ENCODE measurements around the gene CCNT1. TPM values are rescaled to one million over a fixed set of nuclear protein-coding genes. Genes with fewer than 3 reads are reported as not detected.
"Not testable (repeated sequence)": the region's sequence is repeated elsewhere in the genome, so short reads cannot be mapped to it uniquely, and the experiment has no call there.

The CCNT1 gene
- 10 to 100 TPM; 33.7 to 37.7 (median 35.9) TPM for total RNA-seq

DNA sequence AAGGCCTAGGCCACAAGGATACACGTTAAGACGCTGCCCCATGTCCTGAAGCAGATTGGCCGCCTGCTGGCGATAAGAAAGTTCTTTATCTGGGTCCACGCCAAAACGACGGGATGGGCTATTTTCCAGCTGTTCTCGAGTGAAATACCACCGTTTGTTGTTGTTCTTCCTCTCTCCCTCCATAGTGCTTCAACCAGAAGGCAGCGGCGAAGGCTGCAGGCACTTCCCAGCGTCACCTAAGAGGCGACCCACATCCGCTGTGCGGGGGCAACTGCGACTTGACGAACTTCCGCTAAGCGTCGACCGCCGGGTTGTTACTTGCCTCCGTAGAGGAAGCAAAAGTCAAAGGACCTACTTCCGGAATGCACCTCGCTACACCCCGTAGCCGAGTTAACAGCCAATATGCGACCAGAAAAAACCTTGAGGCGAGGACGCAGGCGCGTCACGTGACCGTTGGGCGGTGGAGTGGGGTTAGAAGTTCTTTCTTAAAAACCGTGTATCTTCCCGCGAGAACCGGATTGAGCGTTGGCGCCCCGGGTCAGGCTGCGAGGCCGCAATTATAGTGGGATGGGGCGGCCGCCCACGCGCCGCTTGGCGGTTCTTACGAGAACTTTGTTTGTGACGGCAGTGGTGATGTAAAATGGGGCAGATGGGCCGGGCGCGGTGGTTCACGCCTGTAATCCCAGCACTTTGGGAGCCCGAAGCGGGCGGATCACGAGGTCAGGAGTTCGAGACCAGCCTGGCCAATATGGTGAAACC lies at the start of gene CCNT1:
CCNT1 (minus strand) TSS at position 215 of the 759 bp plus-strand sequence; CDS start at position 183, 32 bp downstream.
- Mint-ChIP-seq H3K4me3 (peak within 1 kb of the TSS; percentile 94), H3K36me3 (ENCODE audit: insufficient read depth) (peaks cover 29% of the 10 kb centered on the region), H3K4me1 (ENCODE audit: low read depth) (peaks cover 41% of the 10 kb centered on the region), H3K9me3 (peaks cover 13% of the 10 kb centered on the region), H3K27me3 (ENCODE audit: low read depth) (no peaks in the 10 kb centered on the region)
- ATAC-seq (peak; percentile 94 to 95), DNase-seq (peak; percentile 98)

DNA sequence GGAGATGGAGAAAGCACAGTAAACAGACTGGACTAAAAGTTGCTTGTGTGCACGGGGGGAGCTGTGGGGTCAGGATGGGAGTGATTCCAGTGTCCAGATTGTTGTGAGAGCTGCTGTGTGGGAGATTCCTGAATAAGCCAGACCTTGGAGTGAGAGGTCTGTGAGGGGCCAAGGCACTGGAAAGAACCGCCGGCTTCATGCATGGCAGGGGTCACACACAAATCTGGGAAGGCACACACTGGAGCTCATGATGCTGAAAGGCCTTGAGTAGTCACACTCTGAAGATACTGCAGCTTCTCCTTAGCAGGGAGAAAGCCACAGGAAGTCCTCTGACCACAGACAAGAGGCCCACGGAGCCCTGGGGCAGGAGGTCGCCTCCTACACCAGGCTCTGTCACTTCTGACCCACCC lies 49.3 kb upstream of the CCNT1 start:
- Mint-ChIP-seq H3K27me3 (ENCODE audit: low read depth) (no peaks in the 10 kb centered on the region), H3K36me3 (ENCODE audit: insufficient read depth) (no peaks in the 10 kb centered on the region), H3K4me3 (no peak overlapping the region), H3K4me1 (ENCODE audit: low read depth) (peaks cover 10% of the 10 kb centered on the region), H3K9me3 (no peaks in the 10 kb centered on the region)
- DNase-seq (no peak), ATAC-seq (peak; percentile 34 to 50)

DNA sequence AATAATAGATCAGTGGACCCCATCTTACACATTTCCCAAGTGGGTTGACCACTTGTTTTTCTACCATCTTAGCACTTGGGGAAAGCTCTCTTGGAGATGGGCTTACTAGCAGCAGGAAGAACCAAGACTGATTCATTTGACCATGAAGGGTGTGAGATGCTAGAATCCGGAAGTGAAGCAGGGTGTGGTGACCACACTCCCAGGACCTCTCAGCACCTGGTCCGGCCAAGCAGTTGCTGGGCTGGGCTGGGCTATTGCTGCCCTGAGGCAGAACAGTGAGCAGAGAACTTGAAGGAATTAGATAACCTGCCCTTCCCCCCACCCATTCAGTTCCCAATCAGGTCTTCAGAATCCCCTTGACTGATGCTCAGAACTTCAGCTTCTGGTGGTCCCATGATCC lies 48.0 kb upstream of the CCNT1 start:
- Mint-ChIP-seq H3K36me3 (ENCODE audit: insufficient read depth) (no peaks in the 10 kb centered on the region), H3K4me1 (ENCODE audit: low read depth) (peaks cover 10% of the 10 kb centered on the region), H3K27me3 (ENCODE audit: low read depth) (no peaks in the 10 kb centered on the region), H3K9me3 (no peaks in the 10 kb centered on the region), H3K4me3 (no peak overlapping the region)
- no peak for DNase-seq
- no peak for ATAC-seq

DNA sequence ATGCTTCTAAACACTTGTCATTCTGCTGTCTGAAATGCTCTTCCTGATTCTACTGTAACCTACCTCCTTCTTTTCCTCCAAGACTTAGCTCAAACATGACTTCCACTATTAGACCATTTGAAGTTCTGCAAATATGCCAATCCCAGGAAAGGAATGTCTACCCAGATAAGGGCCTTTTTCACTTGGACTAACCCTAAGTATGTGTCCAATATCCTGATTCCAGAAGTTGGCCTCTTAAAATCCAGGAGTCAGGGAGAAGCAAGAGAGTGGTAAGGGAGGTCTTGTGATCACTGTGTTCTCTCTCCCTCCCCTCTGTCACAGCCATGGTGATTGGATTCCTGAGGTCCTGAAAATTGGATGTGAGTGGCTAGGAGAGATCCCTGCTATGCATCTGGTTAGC lies 42.2 kb upstream of the CCNT1 start:
- Mint-ChIP-seq H3K4me3 (no peak overlapping the region), H3K36me3 (ENCODE audit: insufficient read depth) (no peaks in the 10 kb centered on the region), H3K27me3 (ENCODE audit: low read depth) (no peaks in the 10 kb centered on the region), H3K4me1 (ENCODE audit: low read depth) (no peaks in the 10 kb centered on the region), H3K9me3 (no peaks in the 10 kb centered on the region)
- DNase-seq: no peak
- no peak for ATAC-seq

DNA sequence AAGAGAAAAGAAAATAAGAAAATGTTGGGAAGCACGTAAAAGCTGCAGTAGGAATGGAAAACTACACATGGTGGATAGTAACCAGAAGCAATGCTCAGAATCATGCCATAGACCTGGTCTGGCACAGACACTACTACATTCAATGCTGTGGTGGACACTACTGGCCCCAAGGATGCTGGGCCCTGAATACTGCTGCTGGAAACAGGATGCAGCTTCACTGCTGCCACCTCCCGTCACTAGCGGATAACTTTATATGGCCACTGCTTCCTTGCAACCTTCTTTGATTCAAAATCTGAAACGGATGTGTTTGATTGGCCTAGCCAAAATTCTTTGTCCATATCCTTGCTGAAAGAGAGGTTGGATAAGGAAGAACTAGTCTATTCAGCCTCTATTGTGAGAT lies 41.7 kb upstream of the CCNT1 start:
- DNase-seq: no peak
- Mint-ChIP-seq H3K9me3 (no peaks in the 10 kb centered on the region), H3K4me3 (no peak overlapping the region), H3K27me3 (ENCODE audit: low read depth) (peaks cover 2% of the 10 kb centered on the region), H3K36me3 (ENCODE audit: insufficient read depth) (no peaks in the 10 kb centered on the region), H3K4me1 (ENCODE audit: low read depth) (peaks cover 2% of the 10 kb centered on the region)
- ATAC-seq: no peak

DNA sequence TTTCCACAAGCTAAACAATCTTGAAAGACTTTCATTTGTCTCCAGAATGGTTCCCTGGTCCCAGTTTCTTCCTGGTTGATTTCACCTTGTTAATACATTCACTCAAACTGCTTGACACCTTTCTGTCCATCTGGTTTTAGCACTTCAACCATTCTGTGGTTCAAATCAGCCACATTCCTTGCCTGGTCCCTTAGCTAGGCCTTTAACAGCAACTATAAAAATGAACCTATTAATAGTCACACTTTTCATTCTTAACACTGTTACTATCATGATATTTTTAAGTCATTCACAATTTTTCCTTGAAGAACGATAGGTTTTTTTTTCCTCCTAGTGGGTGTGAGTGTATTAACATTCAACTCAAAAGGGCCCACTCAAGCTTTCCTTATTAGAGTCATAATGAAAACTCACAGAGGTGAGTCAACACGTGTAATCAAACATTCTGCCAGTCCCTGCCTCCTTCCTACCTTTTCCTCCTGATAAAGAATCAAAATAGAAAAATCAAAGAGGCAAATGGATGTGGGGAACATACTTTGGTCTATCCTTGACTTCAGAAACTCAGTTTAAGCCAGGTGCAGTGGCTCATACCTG lies 34.4 kb upstream of the CCNT1 start:
- ATAC-seq: peak; percentile 83 to 88
- no peaks in the 10 kb centered on the region for H3K9me3 Mint-ChIP-seq
- H3K36me3 Mint-ChIP-seq (ENCODE audit: insufficient read depth): no peaks in the 10 kb centered on the region
- H3K27me3 Mint-ChIP-seq (ENCODE audit: low read depth): peaks cover 3% of the 10 kb centered on the region
- H3K4me3 Mint-ChIP-seq: no peak overlapping the region
- no peak for DNase-seq
- H3K4me1 Mint-ChIP-seq (ENCODE audit: low read depth): peaks cover 18% of the 10 kb centered on the region

DNA sequence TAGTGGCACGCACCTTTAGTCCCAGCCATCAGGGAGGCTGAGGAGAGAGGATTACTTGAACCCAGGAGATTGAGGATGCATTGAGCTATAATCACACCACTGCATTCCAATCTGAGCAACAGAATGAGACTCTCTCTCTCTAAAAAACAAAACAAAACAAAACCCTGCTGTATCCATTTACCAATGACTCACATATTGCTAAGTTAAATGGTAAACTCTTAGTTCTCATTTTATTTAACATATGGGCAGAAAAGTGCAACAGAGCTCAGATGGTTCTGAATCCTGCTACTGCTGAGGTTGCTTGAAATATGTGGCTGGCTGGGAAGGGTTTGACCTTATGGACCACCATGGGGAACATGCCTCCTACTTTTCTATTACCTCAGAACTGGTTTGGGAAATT lies 33.7 kb upstream of the CCNT1 start:
- H3K36me3 Mint-ChIP-seq (ENCODE audit: insufficient read depth): no peaks in the 10 kb centered on the region
- peak; percentile 22 to 31 for ATAC-seq

DNA sequence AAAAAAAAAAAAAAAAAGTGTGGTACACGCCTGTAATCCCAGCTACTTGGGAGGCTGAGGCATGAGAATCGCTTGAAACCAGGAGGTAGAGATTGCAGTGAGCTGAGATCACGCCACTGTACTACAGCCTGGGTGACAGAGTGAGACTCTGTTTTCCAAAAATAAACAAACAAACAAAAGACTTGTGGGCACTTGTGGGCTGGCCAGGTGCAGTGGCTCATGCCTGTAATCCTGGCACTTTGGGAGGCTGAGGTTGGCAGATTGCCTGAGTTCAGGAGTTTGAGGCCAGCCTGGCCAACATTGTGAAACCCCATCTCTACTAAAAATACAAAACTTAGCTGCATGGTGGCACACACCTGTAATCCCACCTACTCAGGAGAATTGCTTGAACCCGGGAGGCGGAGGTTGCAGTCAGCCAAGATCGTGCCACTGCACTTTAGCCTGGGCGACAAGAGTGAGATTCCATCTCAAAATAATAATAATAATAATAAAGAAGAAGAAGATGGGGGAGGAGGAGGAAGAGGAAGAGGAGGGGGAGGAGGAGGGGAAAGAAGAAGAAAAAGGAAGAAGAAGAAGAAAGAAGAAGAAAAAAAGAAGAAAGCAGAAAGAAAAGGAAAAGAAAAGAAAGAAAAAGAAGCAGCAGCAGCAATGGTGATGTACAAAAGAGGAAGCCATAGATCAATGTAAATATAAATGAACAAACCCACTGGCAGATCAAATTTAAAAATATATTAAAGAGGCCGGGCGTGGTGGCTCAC lies 27.9 kb upstream of the CCNT1 start:
- Mint-ChIP-seq H3K4me3 (no peak overlapping the region), H3K4me1 (ENCODE audit: low read depth) (no peaks in the 10 kb centered on the region), H3K36me3 (ENCODE audit: insufficient read depth) (no peaks in the 10 kb centered on the region), H3K9me3 (no peaks in the 10 kb centered on the region), H3K27me3 (ENCODE audit: low read depth) (peaks cover 19% of the 10 kb centered on the region)
- DNase-seq (no peak), ATAC-seq (no peak)

More for the DNA sequence above, 33.7 kb upstream of the CCNT1 start:
- no peak for DNase-seq
- Mint-ChIP-seq H3K4me1 (ENCODE audit: low read depth) (peaks cover 18% of the 10 kb centered on the region), H3K27me3 (ENCODE audit: low read depth) (peaks cover 3% of the 10 kb centered on the region), H3K9me3 (no peaks in the 10 kb centered on the region), H3K4me3 (no peak overlapping the region)

DNA sequence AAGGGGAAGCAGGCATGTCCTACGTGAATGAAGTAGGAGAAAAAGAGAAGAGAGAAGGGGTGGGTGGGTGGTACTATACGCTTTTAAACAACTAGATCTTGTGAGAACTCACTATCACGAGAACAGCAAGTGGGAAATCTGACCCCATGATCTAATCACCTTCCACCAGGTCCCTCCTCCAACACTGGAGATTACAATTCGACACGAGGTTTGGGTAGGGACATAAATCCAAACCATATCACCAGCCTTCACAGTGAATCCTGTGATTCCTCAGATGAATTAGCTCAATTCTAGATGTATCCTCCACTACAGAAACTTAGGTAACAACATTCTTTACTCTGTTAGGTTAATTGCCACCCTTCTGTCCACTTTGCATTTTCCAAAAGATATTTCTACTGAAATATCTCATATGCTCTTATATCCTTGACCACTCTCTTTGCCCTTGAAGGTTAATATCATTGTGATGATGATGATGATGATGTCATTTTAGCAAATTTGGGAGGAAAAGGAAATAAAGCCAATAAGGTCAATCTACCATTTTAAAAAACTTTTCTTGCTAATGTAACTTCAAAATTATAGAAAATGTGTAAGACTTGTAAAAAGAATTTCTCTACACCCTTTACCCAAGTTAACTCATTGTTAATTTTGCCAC lies 23.2 kb upstream of the CCNT1 start:
- no peaks in the 10 kb centered on the region for H3K9me3 Mint-ChIP-seq
- no peaks in the 10 kb centered on the region for H3K4me1 Mint-ChIP-seq (ENCODE audit: low read depth)
- H3K27me3 Mint-ChIP-seq (ENCODE audit: low read depth): peaks cover 24% of the 10 kb centered on the region
- no peaks in the 10 kb centered on the region for H3K36me3 Mint-ChIP-seq (ENCODE audit: insufficient read depth)
- ATAC-seq (no peak), DNase-seq (no peak)
- no peak overlapping the region for H3K4me3 Mint-ChIP-seq

DNA sequence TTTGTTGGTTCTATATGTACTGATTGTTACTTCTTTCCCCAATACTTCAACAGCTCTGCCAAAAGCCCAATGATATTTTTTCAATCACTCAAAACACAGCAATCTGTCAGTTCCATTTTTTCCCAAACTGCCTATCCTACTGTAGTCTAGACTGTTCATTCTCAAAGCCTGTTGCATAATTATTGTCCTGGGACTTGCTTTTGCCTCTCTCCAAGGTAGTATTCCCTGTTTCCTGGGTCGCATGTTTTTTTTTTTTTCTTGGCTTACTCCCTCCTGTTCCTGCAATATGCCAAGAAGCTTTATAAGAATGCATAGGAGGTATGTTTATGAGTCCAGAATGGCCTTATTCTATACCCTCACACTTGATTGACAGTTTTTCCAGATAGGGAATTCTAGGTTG lies 19.9 kb upstream of the CCNT1 start:
- no peak for ATAC-seq
- Mint-ChIP-seq H3K9me3 (no peaks in the 10 kb centered on the region), H3K4me1 (ENCODE audit: low read depth) (no peaks in the 10 kb centered on the region), H3K27me3 (ENCODE audit: low read depth) (peaks cover 21% of the 10 kb centered on the region), H3K4me3 (no peak overlapping the region), H3K36me3 (ENCODE audit: insufficient read depth) (no peaks in the 10 kb centered on the region)
- DNase-seq: no peak

DNA sequence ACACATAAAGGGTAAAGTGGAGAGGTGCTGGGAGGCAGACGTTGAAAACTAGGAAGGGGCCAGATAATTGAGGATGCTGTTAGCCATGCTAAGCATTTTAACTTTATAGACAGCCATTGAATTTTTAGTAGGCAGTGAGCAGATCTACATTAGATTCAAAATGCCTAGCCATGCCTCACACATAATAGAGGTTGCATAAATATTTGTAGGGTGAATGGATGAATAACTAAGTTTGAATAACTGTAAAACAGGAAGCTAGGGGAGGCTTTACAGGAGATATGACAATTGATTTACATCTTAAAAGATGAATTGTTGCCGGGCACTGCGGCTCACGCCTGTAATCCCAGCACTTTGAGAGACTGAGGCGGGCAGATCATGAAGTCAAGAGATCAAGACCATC lies 12.3 kb upstream of the CCNT1 start:
- Mint-ChIP-seq H3K36me3 (ENCODE audit: insufficient read depth) (no peaks in the 10 kb centered on the region), H3K9me3 (no peaks in the 10 kb centered on the region), H3K4me3 (no peak overlapping the region), H3K27me3 (ENCODE audit: low read depth) (no peaks in the 10 kb centered on the region), H3K4me1 (ENCODE audit: low read depth) (no peaks in the 10 kb centered on the region)
- ATAC-seq (no peak), DNase-seq (no peak)

DNA sequence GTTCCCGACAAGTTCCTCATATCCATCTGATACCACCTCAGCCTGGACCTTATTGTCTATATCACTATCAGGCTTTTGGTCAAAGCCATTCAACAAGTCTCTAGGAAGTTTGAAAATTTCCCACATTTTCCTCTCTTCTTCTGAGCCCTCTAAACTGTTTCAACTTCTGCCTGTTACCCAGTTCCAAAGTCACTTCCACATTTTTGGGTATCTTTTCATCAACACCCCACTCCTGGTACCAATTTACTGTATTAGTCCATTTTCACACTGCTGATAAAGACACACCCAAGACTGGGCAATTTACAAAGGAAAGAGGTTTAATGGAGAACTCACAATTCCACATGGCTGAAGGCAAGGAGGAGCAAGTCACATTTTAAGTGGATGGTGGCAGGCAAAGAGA lies 4.2 kb upstream of the CCNT1 start:
- not testable (repeated sequence) for DNase-seq; H3K4me3 Mint-ChIP-seq; H3K27me3 Mint-ChIP-seq (ENCODE audit: low read depth); ATAC-seq; H3K36me3 Mint-ChIP-seq (ENCODE audit: insufficient read depth)
- peaks cover 15% of the 10 kb centered on the region for H3K4me1 Mint-ChIP-seq (ENCODE audit: low read depth)
- peaks cover 13% of the 10 kb centered on the region for H3K9me3 Mint-ChIP-seq

DNA sequence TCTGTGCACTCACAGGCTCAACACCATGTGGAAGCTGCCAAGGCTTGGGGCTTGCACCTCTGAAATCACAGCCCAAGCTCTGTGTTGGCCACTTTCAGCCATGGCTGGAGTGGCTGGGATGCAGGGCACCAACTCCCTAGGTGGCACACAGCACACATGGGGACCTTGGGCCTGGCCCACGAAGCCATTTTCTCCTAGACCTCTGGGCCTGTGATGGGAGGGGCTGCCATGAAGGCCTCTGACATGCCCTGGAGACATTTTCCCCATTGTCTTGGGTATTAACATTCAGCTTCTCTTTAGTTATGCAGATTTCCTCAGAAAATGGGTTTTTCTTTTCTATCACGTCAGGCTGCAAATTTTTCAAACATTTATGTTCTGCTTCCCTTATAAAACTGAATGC lies 3.7 kb upstream of the CCNT1 start:
- H3K4me3 Mint-ChIP-seq: not testable (repeated sequence)

DNA sequence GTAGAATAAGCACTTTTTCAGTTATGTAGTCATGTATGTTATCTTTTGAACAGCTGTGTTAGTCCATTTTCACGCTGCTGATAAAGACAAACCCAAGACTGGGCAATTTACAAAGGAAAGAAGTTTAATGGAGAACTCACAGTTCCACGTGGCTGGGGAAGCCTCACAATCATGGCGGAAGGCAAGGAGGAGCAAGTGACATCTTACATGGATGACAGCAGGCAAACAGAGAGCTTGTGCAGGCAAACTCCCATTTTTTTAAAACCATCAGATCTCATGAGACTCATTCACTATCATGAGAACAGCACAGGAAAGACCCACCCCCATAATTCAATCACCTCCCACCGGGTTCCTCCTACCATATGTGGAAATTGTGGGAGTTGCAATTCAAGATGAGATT lies 2.5 kb upstream of the CCNT1 start:
- H3K4me1 Mint-ChIP-seq (ENCODE audit: low read depth): peaks cover 31% of the 10 kb centered on the region
- not testable (repeated sequence) for ATAC-seq; DNase-seq; H3K4me3 Mint-ChIP-seq; H3K27me3 Mint-ChIP-seq (ENCODE audit: low read depth)
- peaks cover 19% of the 10 kb centered on the region for H3K36me3 Mint-ChIP-seq (ENCODE audit: insufficient read depth)
- H3K9me3 Mint-ChIP-seq: peaks cover 13% of the 10 kb centered on the region

More for the DNA sequence above, 3.7 kb upstream of the CCNT1 start:
- not testable (repeated sequence) for DNase-seq; ATAC-seq; H3K36me3 Mint-ChIP-seq (ENCODE audit: insufficient read depth); H3K27me3 Mint-ChIP-seq (ENCODE audit: low read depth)
- peaks cover 13% of the 10 kb centered on the region for H3K9me3 Mint-ChIP-seq
- H3K4me1 Mint-ChIP-seq (ENCODE audit: low read depth): peaks cover 20% of the 10 kb centered on the region
